Neuronal stem cell (in vitro differentiated cells): Measurements from ENCODE around the gene C19orf44.
"Not testable (repeated sequence)": the region's sequence is repeated elsewhere in the genome, so short reads cannot be mapped to it uniquely, and the experiment has no call there.

Source experiments
- DNase-seq: peaks from one replicate; pipeline ENCODE4 v3.0.0-alpha.2; 2013; ENCODE audit warnings: low spot score
- H2AFZ ChIP-seq: one replicate; pipeline ENCODE4 v1.6.1; 2013; ENCODE audit warnings: mild to moderate bottlenecking, low read length, inconsistent platforms
- H2AK5ac ChIP-seq: 2 replicates; pipeline ENCODE4 v1.6.1; 2013; ENCODE audit warnings: low read depth, mild to moderate bottlenecking, inconsistent platforms, low read length, moderate library complexity, mixed read lengths
- H2BK120ac ChIP-seq: 2 replicates; pipeline ENCODE4 v1.6.1; 2013; ENCODE audit warnings: low read depth, mild to moderate bottlenecking, inconsistent platforms, low read length, moderate library complexity, mixed read lengths
- H2BK12ac ChIP-seq: one replicate; pipeline ENCODE4 v1.6.1; 2013; ENCODE audit warnings: low read length, inconsistent platforms
- H2BK15ac ChIP-seq: 2 replicates; pipeline ENCODE4 v1.6.1; 2013; ENCODE audit warnings: mild to moderate bottlenecking, low read length, inconsistent platforms, mixed read lengths
- H2BK5ac ChIP-seq: one replicate; pipeline ENCODE4 v1.6.1; 2013; ENCODE audit warnings: inconsistent platforms, mild to moderate bottlenecking, low read length, moderate library complexity
- H3K14ac ChIP-seq: one replicate; pipeline ENCODE4 v1.6.1; 2013; ENCODE audit warnings: low read length, inconsistent platforms
- H3K18ac ChIP-seq: 2 replicates; pipeline ENCODE4 v1.6.1; 2013; ENCODE audit warnings: low read length, inconsistent platforms
- H3K23ac ChIP-seq: 2 replicates; pipeline ENCODE4 v1.6.1; 2013; ENCODE audit warnings: low read depth, mild to moderate bottlenecking, mixed read lengths, low read length, inconsistent platforms; ENCODE audit not compliant: poor library complexity
- H3K27ac ChIP-seq: replicated peaks from 3 replicates; pipeline ENCODE4 v1.5.1; 2013; ENCODE audit warnings: low read length, inconsistent platforms
- H3K27me3 ChIP-seq, 3 experiments: 2 replicates each; pipeline ENCODE4 v1.6.1; 2013; ENCODE audit warnings: low read length in 3 of 3, mild to moderate bottlenecking in 2 of 3, inconsistent platforms in 1 of 3, low read depth in 1 of 3, mixed read lengths in 1 of 3, moderate library complexity in 1 of 3; ENCODE audit not compliant: control insufficient read depth in 3 of 3, insufficient read depth in 3 of 3
- H3K36me3 ChIP-seq, 2 donors: replicated peaks in 1 of 2; 2 replicates each; pipeline ENCODE4 v1.6.1; 2013; ENCODE audit warnings: low read length in 2 of 2; ENCODE audit not compliant: control insufficient read depth in 2 of 2, insufficient read depth in 2 of 2
- H3K4ac ChIP-seq: 2 replicates; pipeline ENCODE4 v1.6.1; 2013; ENCODE audit warnings: inconsistent platforms, mild to moderate bottlenecking, low read length, moderate library complexity
- H3K4me1 ChIP-seq, 2 donors: 1 replicate in 1 of 2; 2 replicates in 1 of 2; pipeline ENCODE4 v1.6.1; 2013; ENCODE audit warnings: low read length in 2 of 2, low read depth in 1 of 2; ENCODE audit not compliant: control insufficient read depth in 2 of 2, insufficient read depth in 1 of 2
- H3K4me2 ChIP-seq: one replicate; pipeline ENCODE4 v1.6.1; 2013; ENCODE audit warnings: mild to moderate bottlenecking, low read length, inconsistent platforms; ENCODE audit not compliant: insufficient read depth, poor library complexity, severe bottlenecking
- H3K4me3 ChIP-seq, 2 donors: 2 replicates each; pipeline ENCODE4 v1.5.1; 2013; ENCODE audit warnings: low read length in 2 of 2, mild to moderate bottlenecking in 2 of 2, inconsistent platforms in 1 of 2, moderate library complexity in 1 of 2
- H3K79me1 ChIP-seq: one replicate; pipeline ENCODE4 v1.6.1; 2013; ENCODE audit warnings: low read depth, mild to moderate bottlenecking, inconsistent platforms, low read length, moderate library complexity
- H3K9ac ChIP-seq: one replicate; pipeline ENCODE4 v1.6.1; 2013; ENCODE audit warnings: mild to moderate bottlenecking, low read depth, low read length, inconsistent platforms; ENCODE audit not compliant: poor library complexity
- H3K9me3 ChIP-seq, 2 donors: replicated peaks in 1 of 2; 2 replicates each; pipeline versions ENCODE3 to v1.6.1; 2013; ENCODE audit warnings: low read length in 2 of 2, mild to moderate bottlenecking in 2 of 2, inconsistent platforms in 1 of 2, low read depth in 1 of 2, mixed read lengths in 1 of 2, moderate library complexity in 1 of 2; ENCODE audit not compliant: control insufficient read depth in 2 of 2, insufficient read depth in 1 of 2
- H4K8ac ChIP-seq: one replicate; pipeline ENCODE4 v1.6.1; 2013; ENCODE audit warnings: low read depth, mild to moderate bottlenecking, inconsistent platforms, low read length, moderate library complexity
- H4K91ac ChIP-seq: one replicate; pipeline ENCODE4 v1.6.1; 2013; ENCODE audit warnings: low read length, low read depth, mild to moderate bottlenecking, inconsistent platforms; ENCODE audit not compliant: poor library complexity
- WGBS, 2 donors: extraction: QIAGEN DNeasy Blood & Tissue Kit; methylation state at CpG; one replicate each; pipeline ENCODE4 v1.1.7; 2013; ENCODE audit warnings: missing lambda C conversion rate in 2 of 2, mixed read lengths in 1 of 2; ENCODE audit not compliant: insufficient read length in 2 of 2, insufficient replicate concordance in 1 of 2; ENCODE audit errors: extremely low coverage in 2 of 2; 5-methylcytosine and 5-hydroxymethylcytosine counted together

C19orf44 gene

GRCh38 chr19:16504271-16504670 is 8.1 kb downstream of the C19orf44 start:
- no peak overlapping the region for H2BK120ac ChIP-seq
- no peaks in the 10 kb centered on the region for H3K27me3 ChIP-seq
- DNase-seq: no peak
- H3K18ac ChIP-seq: no peak overlapping the region
- H4K91ac ChIP-seq: no peak overlapping the region
- no CpG with 5 or more reads among the region's 3 CpGs for WGBS, 2 donors
- H2BK15ac ChIP-seq: no peak overlapping the region
- no peak overlapping the region for H3K23ac ChIP-seq
- no peaks in the 10 kb centered on the region for H3K9me3 ChIP-seq
- no peak overlapping the region for H3K27ac ChIP-seq
- H3K4ac ChIP-seq: no peak overlapping the region
- H3K4me2 ChIP-seq: no peak overlapping the region
- no peak overlapping the region for H2BK12ac ChIP-seq
- H3K14ac ChIP-seq: no peak overlapping the region
- no peaks in the 10 kb centered on the region for H3K4me1 ChIP-seq
- H2AK5ac ChIP-seq: no peak overlapping the region
- H3K79me1 ChIP-seq: no peaks in the 10 kb centered on the region
- no peak overlapping the region for H2BK5ac ChIP-seq
- H3K4me3 ChIP-seq: no peak overlapping the region
- no peak overlapping the region for H3K9ac ChIP-seq
- H3K36me3 ChIP-seq: peaks cover 20 to 60% of the 10 kb centered on the region in 2 donors
- no peak overlapping the region for H2AFZ ChIP-seq
- no peak overlapping the region for H4K8ac ChIP-seq

GRCh38 chr19:16506161-16506560 is 10.0 kb downstream of the C19orf44 start:
- not testable (repeated sequence) for H3K4ac ChIP-seq, H3K9ac ChIP-seq, H3K27me3 ChIP-seq, H2AK5ac ChIP-seq, H3K18ac ChIP-seq, H4K91ac ChIP-seq, H3K4me3 ChIP-seq, H2AFZ ChIP-seq, H2BK12ac ChIP-seq, H2BK15ac ChIP-seq, H3K79me1 ChIP-seq, H3K9me3 ChIP-seq, H3K14ac ChIP-seq, H4K8ac ChIP-seq, H3K4me2 ChIP-seq, H2BK120ac ChIP-seq, H3K4me1 ChIP-seq, H3K23ac ChIP-seq, DNase-seq, H3K27ac ChIP-seq, H2BK5ac ChIP-seq
- peaks cover 22 to 69% of the 10 kb centered on the region in 2 donors for H3K36me3 ChIP-seq
- no CpG with 5 or more reads among the region's 11 CpGs for WGBS, 2 donors

- no peak overlapping the region for H3K4me3 ChIP-seq
- no peak overlapping the region for H2BK120ac ChIP-seq
- no peak overlapping the region for H2AFZ ChIP-seq
- no peak overlapping the region for H2BK5ac ChIP-seq
- DNase-seq: no peak
- H3K36me3 ChIP-seq: peaks cover 21 to 70% of the 10 kb centered on the region in 2 donors
- no peak overlapping the region for H3K4ac ChIP-seq
- H3K27me3 ChIP-seq: no peaks in the 10 kb centered on the region
- H3K4me1 ChIP-seq: no peaks in the 10 kb centered on the region
- no peak overlapping the region for H2BK12ac ChIP-seq
- no peak overlapping the region for H2AK5ac ChIP-seq
- H3K27ac ChIP-seq: no peak overlapping the region
- H3K9ac ChIP-seq: no peak overlapping the region
- H4K8ac ChIP-seq: no peak overlapping the region
- no peak overlapping the region for H2BK15ac ChIP-seq
- H3K14ac ChIP-seq: no peak overlapping the region
- H3K18ac ChIP-seq: no peak overlapping the region
- H3K23ac ChIP-seq: no peak overlapping the region
- no peaks in the 10 kb centered on the region for H3K9me3 ChIP-seq
- WGBS, 2 donors: no CpG with 5 or more reads among the region's 6 CpGs
- no peak overlapping the region for H4K91ac ChIP-seq
- H3K79me1 ChIP-seq: no peaks in the 10 kb centered on the region
- H3K4me2 ChIP-seq: no peak overlapping the region
Observed at GRCh38 chr19:16506961-16507360, 10.8 kb downstream of the C19orf44 start.

GRCh38 chr19:16508546-16508945 is 12.4 kb downstream of the C19orf44 start:
- H2BK15ac ChIP-seq: no peak overlapping the region
- no peak overlapping the region for H4K8ac ChIP-seq
- no peak overlapping the region for H4K91ac ChIP-seq
- no peaks in the 10 kb centered on the region for H3K27me3 ChIP-seq
- no peaks in the 10 kb centered on the region for H3K79me1 ChIP-seq
- H3K9me3 ChIP-seq: no peaks in the 10 kb centered on the region
- no peak for DNase-seq
- no peaks in the 10 kb centered on the region for H3K4me1 ChIP-seq
- no peak overlapping the region for H3K14ac ChIP-seq
- no peak overlapping the region for H3K9ac ChIP-seq
- peaks cover 23 to 72% of the 10 kb centered on the region in 2 donors for H3K36me3 ChIP-seq
- H3K4me2 ChIP-seq: no peak overlapping the region
- no peak overlapping the region for H3K27ac ChIP-seq
- no peak overlapping the region for H2BK120ac ChIP-seq
- no peak overlapping the region for H2AK5ac ChIP-seq
- no peak overlapping the region for H2BK12ac ChIP-seq
- H2BK5ac ChIP-seq: no peak overlapping the region
- WGBS, 2 donors: no CpG with 5 or more reads among the region's 5 CpGs
- H3K23ac ChIP-seq: no peak overlapping the region
- no peak overlapping the region for H3K4me3 ChIP-seq
- H3K18ac ChIP-seq: no peak overlapping the region
- H3K4ac ChIP-seq: no peak overlapping the region
- H2AFZ ChIP-seq: no peak overlapping the region
